ENCODE measurements around the gene SPINT1. TPM values are rescaled to one million over a fixed set of nuclear protein-coding genes. Genes with fewer than 3 reads are reported as not detected.

SPINT1 gene
- total and polyA plus RNA-seq, 11 donors, result 0.11 to 3.4 (median 0.69) TPM; not detected in 1

- TF ChIP-seq POLR2A (IDR thresholded peaks at IDR 0.05) (no peak), CTCF (IDR thresholded peaks at IDR 0.05) (no peak)
- DNase-seq, result peak in 1 of 5 donors; percentile 30
- intact Hi-C loops (cut with DNase I), result loop anchor here (1.0 to 10.0 kb wide), 13 partner anchors 38 to 430 kb away; partner anchors contain the start of genes INO80 (in 4 of the 10), NUSAP1 (in 1 of the 10) and OIP5 (in 1 of the 10)
- H3K4me3 ChIP-seq, result no peak overlapping the region
- H3K4me1 ChIP-seq, result peaks cover 4 to 64% (median 47%) of the 10 kb centered on the region in 12 donors
- H3K36me3 ChIP-seq, result peaks cover 3 to 45% (median 40%) of the 10 kb centered on the region in 9 donors
- no peak for ATAC-seq
- no peaks in the 10 kb centered on the region for H3K27me3 ChIP-seq
- no peaks in the 10 kb centered on the region for H3K9me3 ChIP-seq
- 70 to 86% (median 77%) methylated on average over 7 of the region's 7 CpGs for WGBS, 4 donors
- peak overlapping the region in 6 of 12 donors; percentile 17 to 100 (median 94) for H3K27ac ChIP-seq
These were observed 60.8 kb downstream of the SPINT1 start for GRCh38 chr15:40904552-40905201.

GRCh38 chr15:40906091-40906990, 62.5 kb downstream of the SPINT1 start:
- 1 to 5% (median 1%) methylated on average over 9 to 36 of the region's 36 CpGs for WGBS, 4 donors
- peak; percentile 93 to 95 (median 93) for DNase-seq
- Histone ChIP-seq H3K27me3 (no peaks in the 10 kb centered on the region), H3K9me3 (no peaks in the 10 kb centered on the region), H3K36me3 (peaks cover 0 to 29% (median 24%) of the 10 kb centered on the region in 9 donors), H3K4me3 (peak overlapping the region; percentile 1 to 66 (median 56)), H3K27ac (peak overlapping the region; percentile 87 to 100 (median 96)), H3K4me1 (peaks cover 4 to 76% (median 43%) of the 10 kb centered on the region in 12 donors)
- intact Hi-C loops (cut with DNase I), result loop anchor here in 8 of 10 donors (1.0 to 10.0 kb wide), 11 partner anchors 22 to 428 kb away; partner anchors contain the start of genes INO80 (in 4 of the 8), DLL4 (in 2 of the 8), NUSAP1 (in 1 of the 8) and OIP5 (in 1 of the 8)
- peak; percentile 83 to 90 (median 86) for ATAC-seq
- TF ChIP-seq POLR2A (IDR thresholded peaks at IDR 0.05), result peak in 1 of 2 donors; percentile 56
- peak; percentile 72 to 96 (median 88) for TF ChIP-seq CTCF (IDR thresholded peaks at IDR 0.05)

- peaks cover 0 to 22% (median 15%) of the 10 kb centered on the region in 9 donors for H3K36me3 ChIP-seq
- ATAC-seq, result peak; percentile 20 to 54 (median 34)
- peak; percentile 73 to 88 (median 81) for DNase-seq
- no peaks in the 10 kb centered on the region for H3K9me3 ChIP-seq
- WGBS, 4 donors, result 16 to 25% (median 18%) methylated on average over 15 to 22 of the region's 22 CpGs
- H3K4me3 ChIP-seq, result peak overlapping the region; percentile 1 to 66 (median 56)
- H3K4me1 ChIP-seq, result peaks cover 4 to 76% (median 43%) of the 10 kb centered on the region in 12 donors
- intact Hi-C loops (cut with DNase I), result loop anchor here in 8 of 10 donors (1.0 to 10.0 kb wide), 11 partner anchors 22 to 428 kb away; partner anchors contain the start of genes INO80 (in 4 of the 8), DLL4 (in 2 of the 8), NUSAP1 (in 1 of the 8) and OIP5 (in 1 of the 8)
- no peaks in the 10 kb centered on the region for H3K27me3 ChIP-seq
- TF ChIP-seq POLR2A (IDR thresholded peaks at IDR 0.05) (no peak), CTCF (IDR thresholded peaks at IDR 0.05) (no peak)
- H3K27ac ChIP-seq, result peak overlapping the region; percentile 87 to 100 (median 96)
These were observed 63.3 kb downstream of the SPINT1 start for GRCh38 chr15:40906991-40907802.

Other genes with a start within 250 kb of the SPINT1 start
- 1 to 10 TPM in 4 of 9 donors, under 1 TPM in 4, not detected in 1; 0.11 to 5.9 (median 1.0) TPM for gene KNL1, start 249.8 kb upstream of the SPINT1 start, total RNA-seq
- gene KNL1, start 249.8 kb upstream of the SPINT1 start, polyA plus RNA-seq, result under 1 TPM; 0.04 to 0.07 TPM
- 1 to 10 TPM in 3 of 9 donors, under 1 TPM in 4, not detected in 2; 0.48 to 3.9 (median 0.65) TPM for gene RAD51, start 148.9 kb upstream of the SPINT1 start, total RNA-seq
- gene RAD51, start 148.9 kb upstream of the SPINT1 start, polyA plus RNA-seq, result under 1 TPM; 0.15 to 0.36 TPM
- 10 to 100 TPM; 12.0 to 22.9 (median 18.5) TPM for gene RMDN3, start 88.8 kb upstream of the SPINT1 start, total RNA-seq
- 10 to 100 TPM; 14.0 to 26.2 TPM for gene RMDN3, start 88.8 kb upstream of the SPINT1 start, polyA plus RNA-seq
- 10 to 100 TPM in 2 of 9 donors, 1 to 10 TPM in 7; 1.6 to 24.0 (median 6.6) TPM for gene GCHFR, start 80.0 kb upstream of the SPINT1 start, total RNA-seq
- gene GCHFR, start 80.0 kb upstream of the SPINT1 start, polyA plus RNA-seq, result 10 to 100 TPM in 1 of 2 donors, 1 to 10 TPM in 1; 5.1 to 12.7 TPM
- 1 to 10 TPM in 1 of 9 donors, under 1 TPM in 5, not detected in 3; 0.12 to 1.1 (median 0.18) TPM for gene C15orf62, start 74.1 kb upstream of the SPINT1 start, total RNA-seq
- under 1 TPM; 0.06 to 0.30 TPM for gene C15orf62, start 74.1 kb upstream of the SPINT1 start, polyA plus RNA-seq
- gene ZFYVE19, start 37.0 kb upstream of the SPINT1 start, total RNA-seq, result 10 to 100 TPM; 11.9 to 27.1 (median 18.8) TPM
- gene ZFYVE19, start 37.0 kb upstream of the SPINT1 start, polyA plus RNA-seq, result 10 to 100 TPM; 10.5 to 18.9 TPM
- 10 to 100 TPM in 8 of 9 donors, 1 to 10 TPM in 1; 7.6 to 19.7 (median 14.7) TPM for gene DNAJC17, start 36.6 kb upstream of the SPINT1 start, total RNA-seq
- 10 to 100 TPM; 29.1 to 29.9 TPM for gene DNAJC17, start 36.6 kb upstream of the SPINT1 start, polyA plus RNA-seq
- not detected for gene PPP1R14D, start 15.3 kb upstream of the SPINT1 start, total RNA-seq
- gene PPP1R14D, start 15.3 kb upstream of the SPINT1 start, polyA plus RNA-seq, result not detected
- not detected for gene RHOV, start 30.2 kb downstream of the SPINT1 start, total RNA-seq
- gene RHOV, start 30.2 kb downstream of the SPINT1 start, polyA plus RNA-seq, result not detected
- gene VPS18, start 50.4 kb downstream of the SPINT1 start, total RNA-seq, result 10 to 100 TPM; 18.0 to 29.2 (median 23.1) TPM
- 10 to 100 TPM; 14.7 to 21.3 TPM for gene VPS18, start 50.4 kb downstream of the SPINT1 start, polyA plus RNA-seq
- gene DLL4, start 85.3 kb downstream of the SPINT1 start, total RNA-seq, result 10 to 100 TPM in 6 of 9 donors, 1 to 10 TPM in 3; 4.7 to 20.8 (median 13.5) TPM
- 10 to 100 TPM in 1 of 2 donors, 1 to 10 TPM in 1; 6.8 to 11.1 TPM for gene DLL4, start 85.3 kb downstream of the SPINT1 start, polyA plus RNA-seq
- gene CHAC1, start 109.4 kb downstream of the SPINT1 start, total RNA-seq, result 1 to 10 TPM in 6 of 9 donors, under 1 TPM in 3; 0.72 to 5.3 (median 1.8) TPM
- 1 to 10 TPM; 2.4 to 6.1 TPM for gene CHAC1, start 109.4 kb downstream of the SPINT1 start, polyA plus RNA-seq